Measurements from ENCODE around the gene ARPC5L.

Gene ARPC5L

GRCh38 chr9:124868511-124869465 is 6.9 kb downstream of the ARPC5L start:
- peak; percentile 95 for DNase-seq (ENCODE audit: low read depth)

GRCh38 chr9:124869466-124869985 is 7.6 kb downstream of the ARPC5L start:
- peak; percentile 40 for DNase-seq (ENCODE audit: low read depth)

- peak; percentile 87 for DNase-seq (ENCODE audit: low read depth)
Observed at GRCh38 chr9:124869986-124870560, 8.1 kb downstream of the ARPC5L start.

GRCh38 chr9:124870723-124871122 is 8.8 kb downstream of the ARPC5L start:
- no peak for DNase-seq (ENCODE audit: low read depth)

- no peak for DNase-seq (ENCODE audit: low read depth)
Observed at GRCh38 chr9:124871156-124871561, 9.2 kb downstream of the ARPC5L start.

GRCh38 chr9:124873664-124874063 is 11.7 kb downstream of the ARPC5L start:
- no peak for DNase-seq (ENCODE audit: low read depth)

- DNase-seq (ENCODE audit: low read depth), result no peak
Observed at GRCh38 chr9:124875501-124875900, 13.6 kb downstream of the ARPC5L start.

- DNase-seq (ENCODE audit: low read depth), result no peak
Observed at GRCh38 chr9:124877021-124877782, 15.3 kb downstream of the ARPC5L start.

GRCh38 chr9:124878021-124878420 is 16.1 kb downstream of the ARPC5L start:
- no peak for DNase-seq (ENCODE audit: low read depth)

GRCh38 chr9:124878518-124878917 is 16.6 kb downstream of the ARPC5L start:
- DNase-seq (ENCODE audit: low read depth), result no peak

- no peak for DNase-seq (ENCODE audit: low read depth)
Observed at GRCh38 chr9:124879226-124879625, 17.3 kb downstream of the ARPC5L start.

GRCh38 chr9:124880501-124880900 is 18.6 kb downstream of the ARPC5L start:
- no peak for DNase-seq (ENCODE audit: low read depth)

- DNase-seq (ENCODE audit: low read depth), result no peak
Observed at GRCh38 chr9:124881138-124881743, 19.3 kb downstream of the ARPC5L start.

- no peak for DNase-seq (ENCODE audit: low read depth)
Observed at GRCh38 chr9:124882231-124882630, 20.3 kb downstream of the ARPC5L start.

GRCh38 chr9:124884376-124884775 is 22.4 kb downstream of the ARPC5L start:
- DNase-seq (ENCODE audit: low read depth), result no peak

GRCh38 chr9:124885551-124885950 is 23.6 kb downstream of the ARPC5L start:
- no peak for DNase-seq (ENCODE audit: low read depth)

- no peak for DNase-seq (ENCODE audit: low read depth)
Observed at GRCh38 chr9:124886461-124886860, 24.5 kb downstream of the ARPC5L start.

GRCh38 chr9:124886866-124887492 is 25.0 kb downstream of the ARPC5L start:
- DNase-seq (ENCODE audit: low read depth), result no peak

- DNase-seq (ENCODE audit: low read depth), result no peak
Observed at GRCh38 chr9:124887832-124888231, 25.9 kb downstream of the ARPC5L start.

- no peak for DNase-seq (ENCODE audit: low read depth)
Observed at GRCh38 chr9:124889006-124889405, 27.1 kb downstream of the ARPC5L start.

- no peak for DNase-seq (ENCODE audit: low read depth)
Observed at GRCh38 chr9:124890179-124890578, 28.2 kb downstream of the ARPC5L start.

All from activated T-cell treated with anti-CD3 and anti-CD28 coated beads for 48 hours (primary cell).